GM19463 (cell line): Measurements from ENCODE around the gene FOXE1.

ENCODE experiments used
- ATAC-seq: cut with Tn5 transposase; IDR thresholded peaks from one replicate; pipeline ENCODE4 v1.9.1; 2021; ENCODE audit warnings: mild to moderate bottlenecking, moderate library complexity; ENCODE audit not compliant: unreplicated experiment

Gene FOXE1

GRCh38 chr9:97864396-97864795 is 11.4 kb downstream of the FOXE1 start:
- ATAC-seq = no peak

- no peak for ATAC-seq
These were observed 13.3 kb downstream of the FOXE1 start for GRCh38 chr9:97866300-97866699.

DNA sequence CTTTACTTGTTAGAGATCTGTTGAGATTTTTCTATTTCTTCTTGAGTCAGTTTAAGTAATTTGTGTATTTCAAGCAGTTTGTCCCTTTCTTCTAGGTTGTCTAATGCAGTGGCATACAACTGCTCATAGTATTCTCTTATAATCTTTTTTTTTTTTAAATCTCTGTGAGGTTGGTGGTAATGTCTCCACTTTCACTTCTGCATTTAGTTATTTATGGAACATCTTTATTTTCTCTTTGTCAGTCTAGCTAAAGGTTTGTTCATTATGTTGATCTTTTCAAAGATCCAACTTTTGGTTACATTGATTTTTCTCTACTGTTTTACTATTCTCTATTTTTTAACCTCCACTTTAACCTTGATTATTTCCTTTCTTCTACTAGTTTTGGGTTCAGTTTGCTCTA is 13.8 kb downstream of the FOXE1 start:
- ATAC-seq = no peak

GRCh38 chr9:97868859-97869258 is 15.8 kb downstream of the FOXE1 start:
- ATAC-seq = no peak

GRCh38 chr9:97873425-97873824 is 20.4 kb downstream of the FOXE1 start:
- ATAC-seq = no peak

DNA sequence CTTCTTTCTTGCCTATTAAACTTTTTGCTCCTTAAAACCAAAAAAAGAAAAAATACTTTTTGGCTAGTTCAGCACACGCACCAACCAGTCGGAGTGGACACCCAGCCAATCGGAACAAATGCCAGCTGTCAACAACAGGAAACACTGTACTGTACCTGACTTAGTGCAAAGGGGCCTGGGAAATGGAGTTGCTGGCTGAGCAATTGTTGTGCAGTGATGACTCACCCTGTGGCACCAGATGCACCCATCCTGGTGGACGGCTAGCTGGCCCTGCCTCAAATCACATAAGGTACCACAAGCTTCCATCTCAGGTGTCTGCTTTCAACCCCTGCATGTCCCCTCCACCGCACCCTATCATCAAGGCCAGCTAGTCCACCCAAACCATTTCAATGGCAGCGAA is 20.9 kb downstream of the FOXE1 start:
- no peak for ATAC-seq

DNA sequence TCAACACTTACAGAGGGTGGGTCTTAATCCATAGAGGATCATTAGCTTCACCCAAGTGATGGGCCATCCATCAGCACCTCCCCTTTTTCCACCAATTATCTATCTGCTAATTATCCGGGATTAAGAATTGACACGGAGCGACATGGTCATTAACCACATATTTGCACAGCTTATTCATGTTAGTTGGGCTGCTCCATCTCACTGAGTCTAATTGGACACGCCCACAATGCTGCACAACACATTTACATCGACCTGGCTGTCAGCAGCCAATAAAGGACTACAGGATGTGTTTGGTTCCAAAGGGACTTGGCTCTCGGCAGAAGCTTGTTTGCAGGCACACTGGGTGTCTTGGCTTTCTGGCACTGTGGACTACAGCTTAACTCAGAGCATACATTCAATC is 21.6 kb downstream of the FOXE1 start:
- ATAC-seq = no peak

DNA sequence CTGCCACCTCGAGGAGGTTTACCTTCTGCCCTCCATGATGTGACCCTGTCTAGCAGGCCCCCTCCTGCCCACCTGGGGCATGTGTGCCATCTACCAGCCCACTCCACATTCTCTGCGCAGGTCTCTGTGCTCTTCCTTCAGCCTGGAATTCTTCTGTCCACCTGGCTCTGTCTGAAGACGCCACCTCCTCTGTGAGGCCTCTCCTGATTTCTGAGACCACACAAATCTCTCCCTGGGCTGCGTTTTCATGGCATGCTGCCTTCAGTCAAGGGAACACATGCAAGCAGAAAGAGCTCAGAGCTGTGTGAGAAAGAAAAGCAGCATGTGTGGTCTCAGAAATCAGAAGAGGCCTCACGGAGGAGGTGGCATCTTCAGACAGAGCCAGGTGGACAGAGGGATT is 22.1 kb downstream of the FOXE1 start:
- ATAC-seq = no peak

DNA sequence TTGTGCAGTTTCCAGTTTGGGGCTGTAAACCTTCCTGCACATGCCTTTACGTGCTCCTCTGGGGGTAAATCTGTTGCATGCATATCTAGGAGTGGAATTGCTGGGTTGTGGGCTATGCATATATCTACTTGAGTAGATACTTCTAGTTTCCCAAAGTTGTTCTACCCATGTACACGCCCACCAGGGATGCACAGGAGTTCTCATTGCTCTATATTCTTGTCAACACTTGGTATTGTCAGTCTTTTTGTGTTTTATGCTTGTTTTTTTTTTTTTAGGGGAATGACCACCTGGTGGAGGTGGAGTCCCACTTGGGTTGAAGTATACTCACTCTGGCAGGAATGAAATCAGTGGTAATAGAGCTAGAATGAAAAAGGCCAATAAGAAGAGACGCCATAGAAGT is 23.0 kb downstream of the FOXE1 start:
- no peak for ATAC-seq

GRCh38 chr9:97880336-97880735 is 27.3 kb downstream of the FOXE1 start:
- no peak for ATAC-seq

DNA sequence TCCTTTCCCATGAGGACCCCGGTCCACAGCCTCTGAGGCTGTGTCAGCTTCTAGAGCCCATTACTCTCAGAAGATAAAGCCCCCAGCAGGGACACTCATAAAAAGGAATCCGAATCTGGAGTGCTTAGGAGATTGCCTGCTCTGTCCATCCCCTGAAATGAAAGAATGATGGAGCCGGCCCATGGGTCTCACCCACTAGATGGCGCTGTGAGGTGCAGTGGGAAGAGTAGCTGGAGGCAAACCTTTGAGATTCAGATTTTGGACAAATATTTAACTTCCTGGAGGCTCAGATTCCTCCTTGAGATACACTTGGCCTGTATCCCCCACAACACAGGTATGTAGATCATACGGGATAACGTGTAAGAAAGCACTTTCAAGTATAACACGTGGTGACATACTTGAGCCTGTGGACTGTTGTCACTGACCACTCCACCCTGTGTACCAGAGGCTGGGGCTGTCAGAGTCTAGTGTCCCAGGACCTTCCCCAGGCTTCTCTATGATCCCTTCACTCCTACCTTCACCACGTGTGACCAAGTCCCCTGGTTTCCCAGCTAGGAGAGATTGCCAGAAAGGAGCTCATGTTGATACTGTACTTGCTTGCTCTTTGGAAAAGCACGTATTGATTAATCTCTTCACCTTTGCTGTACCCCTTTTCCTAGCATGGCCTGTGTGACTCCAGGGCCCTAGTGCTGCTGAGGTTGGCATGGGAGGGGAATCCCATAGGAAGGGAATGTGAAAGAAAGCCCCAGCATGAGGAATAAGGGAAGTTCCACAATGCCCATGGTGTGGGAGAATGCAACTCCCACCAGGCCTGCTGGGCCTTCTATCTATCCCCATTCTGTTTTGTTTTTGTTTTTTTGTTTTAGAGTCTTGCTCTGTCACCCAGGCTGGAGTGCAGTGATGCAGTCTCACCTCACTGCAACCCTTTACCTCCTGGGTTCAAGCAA is 37.2 kb downstream of the FOXE1 start:
- no peak for ATAC-seq

GRCh38 chr9:97891736-97892135 is 38.7 kb downstream of the FOXE1 start:
- no peak for ATAC-seq

DNA sequence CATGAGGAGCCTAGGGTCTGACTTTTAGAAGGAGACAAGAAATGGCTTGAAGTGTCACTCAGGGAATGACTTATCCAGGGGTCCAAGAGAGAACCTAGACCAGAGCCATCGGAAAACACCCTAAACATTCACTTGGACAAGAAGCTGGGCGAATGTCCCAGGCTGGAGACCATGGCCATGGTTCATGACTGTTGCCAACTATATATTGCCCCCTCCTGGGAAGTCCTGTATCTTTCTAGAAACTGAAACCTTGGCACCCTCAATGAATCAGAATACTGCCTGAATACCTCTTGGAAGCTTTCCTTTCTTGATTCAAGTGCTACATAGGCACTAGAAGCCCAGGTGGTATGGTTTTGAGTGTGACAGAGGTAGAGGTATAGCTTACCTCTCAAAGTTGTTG is 39.4 kb downstream of the FOXE1 start:
- ATAC-seq = no peak

DNA sequence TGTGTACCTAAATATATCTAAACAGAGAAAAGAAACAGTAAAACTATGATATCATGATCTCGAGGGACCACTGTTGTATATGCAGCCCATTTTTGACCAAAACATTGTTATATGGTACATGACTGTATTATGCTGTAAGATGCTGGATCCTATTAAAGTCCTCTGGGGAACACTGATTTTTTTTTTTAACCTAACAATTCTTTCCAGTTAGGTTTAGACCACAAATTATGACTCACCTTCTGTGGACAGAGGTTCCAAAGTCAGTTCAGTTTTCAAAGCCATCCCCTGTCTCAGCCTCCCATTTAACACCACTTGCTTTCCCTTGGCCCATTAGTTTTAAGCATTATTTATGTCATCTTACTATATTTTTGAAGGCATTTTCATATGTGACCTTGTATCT is 42.2 kb downstream of the FOXE1 start:
- ATAC-seq = no peak

DNA sequence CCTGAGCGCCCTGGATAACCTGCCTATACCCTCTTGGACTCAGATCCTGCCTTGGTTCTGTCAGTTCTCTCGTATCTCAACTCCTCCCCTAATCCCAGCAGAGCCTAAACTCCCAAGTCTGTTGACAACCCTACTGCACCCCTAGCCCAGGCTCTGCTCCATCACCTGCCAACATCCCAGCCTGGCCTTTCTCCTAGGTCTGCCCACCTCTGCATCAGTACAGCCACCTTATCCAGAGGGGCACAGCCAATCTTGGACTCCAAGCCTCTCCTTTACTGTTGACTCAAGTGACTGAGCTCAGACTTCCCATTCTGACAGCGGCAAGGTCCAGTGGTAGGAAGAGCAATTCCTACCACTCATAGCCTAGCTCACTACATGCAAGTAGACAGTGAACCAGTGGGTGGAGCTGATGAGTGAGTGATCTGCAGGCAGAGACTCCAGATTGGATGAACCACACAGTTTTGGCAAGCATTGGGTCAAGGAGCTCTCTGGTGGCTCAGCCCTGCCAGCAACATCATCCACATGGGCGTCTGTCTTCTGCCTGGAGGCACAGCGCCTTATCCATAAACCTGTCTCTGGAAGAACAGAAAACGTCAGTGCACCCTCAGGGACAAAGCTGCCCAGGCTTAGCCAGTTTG is 42.8 kb downstream of the FOXE1 start:
- ATAC-seq = no peak

GRCh38 chr9:97900103-97900737 is 47.2 kb downstream of the FOXE1 start:
- ATAC-seq = no peak

GRCh38 chr9:97900738-97901565 is 47.9 kb downstream of the FOXE1 start:
- ATAC-seq = no peak

- ATAC-seq = no peak
These were observed 50.2 kb downstream of the FOXE1 start for GRCh38 chr9:97903177-97903576.

DNA sequence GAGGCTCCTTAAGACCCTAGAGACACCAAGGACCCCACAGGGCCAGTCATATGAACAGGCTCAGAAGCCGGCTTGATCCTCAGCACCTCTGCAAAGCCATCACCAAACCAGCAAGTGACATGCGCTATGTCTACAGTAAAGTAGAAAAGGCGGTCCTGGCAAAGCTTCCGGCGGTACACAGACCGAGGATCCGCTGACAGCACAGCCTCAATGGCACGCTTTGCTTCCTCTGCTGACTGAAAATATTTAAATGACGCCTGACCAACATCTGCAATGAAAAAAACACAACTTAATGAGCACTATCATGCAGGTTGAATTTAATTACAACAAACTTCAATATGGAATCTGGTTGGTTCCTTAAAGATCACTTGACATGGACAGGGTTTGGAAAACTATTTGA is 51.7 kb downstream of the FOXE1 start:
- ATAC-seq = no peak

DNA sequence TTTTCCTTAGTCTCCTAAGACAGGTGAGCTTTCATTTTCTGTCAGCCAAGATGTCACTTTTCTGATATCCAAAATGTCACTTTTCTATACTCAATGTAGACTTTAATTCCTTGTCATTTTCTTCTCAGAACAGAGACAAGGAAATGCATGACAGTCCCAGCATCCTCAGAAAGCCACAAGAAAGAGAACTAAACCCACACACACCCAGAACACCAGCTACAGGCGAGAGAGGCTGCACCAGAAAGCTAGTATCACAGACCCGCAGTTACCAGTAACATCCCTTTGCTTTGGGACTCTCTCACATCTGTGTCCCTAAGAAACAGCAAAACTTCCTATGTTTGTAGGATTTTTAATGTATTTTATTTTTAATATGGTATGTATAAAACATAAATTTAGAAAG is 52.2 kb downstream of the FOXE1 start:
- ATAC-seq = no peak
